CD4-positive, alpha-beta T cell (primary cell): ENCODE results near the gene CDH20. TPM values are rescaled to one million over a fixed set of nuclear protein-coding genes. Genes with fewer than 3 reads are reported as not detected.

ENCODE experiments used
- ATAC-seq: fragments of 200-7000 bp; cut with Tn5 transposase; one replicate; pipeline ENCODE4 v1.10.0; 2022; ENCODE audit warnings: mild to moderate bottlenecking; ENCODE audit not compliant: poor library complexity
- CTCF ChIA-PET: fragments of 350-600 bp; sonication (Branson Sonifier 250); formaldehyde crosslinking; loops from one replicate; lab custom pipeline; 2021; ENCODE audit warnings: antibody characterized with exemption, inconsistent platforms; lab: Charles Lee
- POLR2A ChIA-PET: fragments of 350-600 bp; sonication (Branson Sonifier 250); formaldehyde crosslinking; loops from one replicate; lab custom pipeline; 2021; ENCODE audit warnings: antibody characterized with exemption, inconsistent platforms; lab: Charles Lee
- DNase-seq, 14 experiments: peaks; one replicate each; pipeline ENCODE4 v3.0.0-alpha.2; 2013 to 2020; ENCODE audit warnings: mixed read lengths in 2 of 14
- H3K27ac ChIP-seq, 2 donors: one replicate each; pipeline versions ENCODE4 v1.5.1 to v1.7.0; 2013; ENCODE audit warnings: low read length in 2 of 2, low read depth in 1 of 2, mild to moderate bottlenecking in 1 of 2
- H3K27me3 ChIP-seq, 2 experiments: 1 replicate in 1 of 2; 2 replicates in 1 of 2; pipeline versions ENCODE4 v1.6.1 to v1.7.0; 2013; ENCODE audit warnings: low read length in 2 of 2, control low read depth in 1 of 2, mild to moderate bottlenecking in 1 of 2, moderate library complexity in 1 of 2; ENCODE audit not compliant: insufficient read depth in 2 of 2, control insufficient read depth in 1 of 2
- H3K36me3 ChIP-seq: one replicate; pipeline ENCODE4 v1.6.1; 2013; ENCODE audit warnings: low read length, control low read depth; ENCODE audit not compliant: insufficient read depth
- H3K4me1 ChIP-seq: one replicate; pipeline ENCODE4 v1.6.1; 2013; ENCODE audit warnings: low read length, control low read depth; ENCODE audit not compliant: insufficient read depth
- H3K4me3 ChIP-seq: one replicate; pipeline ENCODE4 v1.5.1; 2013; ENCODE audit warnings: mild to moderate bottlenecking, low read length, moderate library complexity
- H3K9me3 ChIP-seq, 2 experiments: 1 replicate in 1 of 2; 2 replicates in 1 of 2; pipeline versions ENCODE4 v1.6.1 to v1.7.0; 2013; ENCODE audit warnings: low read length in 2 of 2, mild to moderate bottlenecking in 2 of 2, control low read depth in 1 of 2, moderate library complexity in 1 of 2; ENCODE audit not compliant: control insufficient read depth in 1 of 2, insufficient read depth in 1 of 2
- H3K27ac Mint-ChIP-seq: one replicate; pipeline ENCODE4 v1.8.0; 2020; ENCODE audit warnings: mixed read lengths
- H3K27me3 Mint-ChIP-seq: one replicate; pipeline ENCODE4 v1.8.0; 2021; ENCODE audit warnings: mixed read lengths
- H3K36me3 Mint-ChIP-seq: one replicate; pipeline ENCODE4 v1.8.0; 2021; ENCODE audit warnings: low read depth, mixed read lengths
- H3K4me1 Mint-ChIP-seq: one replicate; pipeline ENCODE4 v1.8.0; 2021; ENCODE audit warnings: low read depth, mixed read lengths
- H3K4me3 Mint-ChIP-seq: one replicate; pipeline ENCODE4 v1.8.0; 2020; ENCODE audit warnings: mild to moderate bottlenecking, mixed read lengths
- H3K9me3 Mint-ChIP-seq: one replicate; pipeline ENCODE4 v1.8.0; 2020; ENCODE audit warnings: mixed read lengths
- intact Hi-C, 2 experiments: fragments of 100-400 bp; cut with DNase I in 1 of 2; cut with micrococcal nuclease in 1 of 2; formaldehyde crosslinking; loops; one replicate each; pipeline versions ENCODE4 v1.15.1 to v1.9.0; 2023 to 2025; cut with DNase I, micrococcal nuclease
- total RNA-seq, 174 experiments: library from RNA in 2 of 174; stranded (reverse) in 2 of 174; gene quantifications; one replicate each; pipeline ENCODE4 v1.2.3 and lab custom pipeline; 2021 to 2026
- TF ChIP-seq, protein P1 (sequence below): fragments of 200-600 bp; IDR thresholded peaks from one replicate; pipeline ENCODE4 v1.8.0; 2022; ENCODE audit warnings: antibody characterized with exemption, mild to moderate bottlenecking

The CDH20 gene
- total RNA-seq, 2 experiments from 2014 or later = 0.16 to 0.39 TPM

DNA sequence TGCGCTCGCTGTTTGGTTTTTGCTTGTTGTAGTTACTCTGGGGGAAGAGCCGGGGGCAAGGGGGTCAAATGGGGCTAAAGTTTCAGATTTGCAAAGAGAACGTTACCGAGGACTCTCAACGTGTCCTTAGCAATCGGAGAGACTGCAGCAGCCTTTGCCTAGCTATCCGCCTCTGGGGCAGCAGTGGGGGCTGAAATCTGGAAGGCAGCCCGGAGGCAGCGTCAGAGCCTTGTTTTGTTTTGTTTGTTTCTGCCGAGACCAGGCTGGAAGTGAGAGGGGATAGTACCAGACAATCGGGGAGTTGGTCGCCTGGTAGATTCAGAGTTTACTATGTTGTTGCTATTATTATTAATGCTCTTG is 1.2 kb downstream of the CDH20 start:
- H3K4me3 Mint-ChIP-seq = no peak overlapping the region

DNA sequence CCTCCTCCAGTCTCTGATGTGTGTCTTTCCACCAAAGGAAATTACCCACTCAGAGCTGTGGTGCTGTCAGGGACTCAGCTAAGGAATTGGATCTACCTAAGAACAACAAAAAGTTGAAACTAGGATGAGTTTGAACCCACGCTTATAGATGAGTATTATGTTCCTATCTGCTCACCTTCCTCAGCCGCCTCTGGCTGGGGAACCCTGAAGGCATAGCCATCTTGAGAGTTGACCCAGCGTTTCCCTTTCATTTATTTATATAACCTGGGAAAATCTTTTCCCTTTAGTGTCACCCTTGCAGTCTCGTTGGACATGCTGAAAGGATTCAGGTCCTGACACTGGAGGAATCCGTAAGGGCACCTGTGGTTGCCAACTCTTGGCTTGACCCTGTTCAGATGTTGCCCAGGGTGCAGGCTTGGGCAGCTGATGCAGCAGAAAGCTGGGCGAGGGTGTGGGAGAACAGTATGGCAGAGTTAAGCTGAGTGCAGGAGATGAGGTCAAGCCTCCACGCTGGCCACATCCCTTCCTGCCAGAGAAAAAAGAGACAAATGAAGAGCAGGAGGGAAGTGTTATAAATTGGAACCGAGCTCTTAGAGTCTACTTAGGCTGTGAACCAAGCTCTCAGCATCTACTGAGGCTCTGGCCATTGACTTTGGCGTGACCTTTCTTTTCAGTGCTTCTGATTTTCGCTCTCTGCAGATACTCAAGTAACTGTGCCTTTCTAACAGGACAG is 1.9 kb downstream of the CDH20 start:
- H3K9me3 Mint-ChIP-seq = no peaks in the 10 kb centered on the region
- ChIA-PET CTCF (no interaction called here), POLR2A (no interaction called here)
- Histone ChIP-seq H3K27ac (no peak overlapping the region), H3K36me3 (no peaks in the 10 kb centered on the region), H3K27me3 (peaks cover 20 to 29% of the 10 kb centered on the region in 2 experiments), H3K4me3 (no peak overlapping the region), H3K9me3 (peaks cover 0 to 21% of the 10 kb centered on the region in 2 experiments), H3K4me1 (no peaks in the 10 kb centered on the region)
- no peak overlapping the region for H3K27ac Mint-ChIP-seq
- intact Hi-C loops = no loop called here
- ATAC-seq (no peak), DNase-seq (no peak)
- TF ChIP-seq, protein P1, sequence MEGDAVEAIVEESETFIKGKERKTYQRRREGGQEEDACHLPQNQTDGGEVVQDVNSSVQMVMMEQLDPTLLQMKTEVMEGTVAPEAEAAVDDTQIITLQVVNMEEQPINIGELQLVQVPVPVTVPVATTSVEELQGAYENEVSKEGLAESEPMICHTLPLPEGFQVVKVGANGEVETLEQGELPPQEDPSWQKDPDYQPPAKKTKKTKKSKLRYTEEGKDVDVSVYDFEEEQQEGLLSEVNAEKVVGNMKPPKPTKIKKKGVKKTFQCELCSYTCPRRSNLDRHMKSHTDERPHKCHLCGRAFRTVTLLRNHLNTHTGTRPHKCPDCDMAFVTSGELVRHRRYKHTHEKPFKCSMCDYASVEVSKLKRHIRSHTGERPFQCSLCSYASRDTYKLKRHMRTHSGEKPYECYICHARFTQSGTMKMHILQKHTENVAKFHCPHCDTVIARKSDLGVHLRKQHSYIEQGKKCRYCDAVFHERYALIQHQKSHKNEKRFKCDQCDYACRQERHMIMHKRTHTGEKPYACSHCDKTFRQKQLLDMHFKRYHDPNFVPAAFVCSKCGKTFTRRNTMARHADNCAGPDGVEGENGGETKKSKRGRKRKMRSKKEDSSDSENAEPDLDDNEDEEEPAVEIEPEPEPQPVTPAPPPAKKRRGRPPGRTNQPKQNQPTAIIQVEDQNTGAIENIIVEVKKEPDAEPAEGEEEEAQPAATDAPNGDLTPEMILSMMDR = no peak
- no peaks in the 10 kb centered on the region for H3K36me3 Mint-ChIP-seq
- H3K4me1 Mint-ChIP-seq = no peaks in the 10 kb centered on the region
- H3K4me3 Mint-ChIP-seq = no peak overlapping the region
- peaks cover 48% of the 10 kb centered on the region for H3K27me3 Mint-ChIP-seq

More for the DNA sequence above, 1.2 kb downstream of the CDH20 start:
- H3K36me3 ChIP-seq = no peaks in the 10 kb centered on the region
- H3K4me1 ChIP-seq = no peaks in the 10 kb centered on the region
- intact Hi-C loops = no loop called here
- TF ChIP-seq, protein P1 = no peak
- H3K27me3 Mint-ChIP-seq = peaks cover 48% of the 10 kb centered on the region
- no peaks in the 10 kb centered on the region for H3K4me1 Mint-ChIP-seq
- DNase-seq = no peak
- H3K4me3 ChIP-seq = no peak overlapping the region
- no peaks in the 10 kb centered on the region for H3K36me3 Mint-ChIP-seq
- ChIA-PET POLR2A (no interaction called here), CTCF (no interaction called here)
- ATAC-seq = no peak
- no peak overlapping the region for H3K27ac ChIP-seq
- H3K27ac Mint-ChIP-seq = no peak overlapping the region
- H3K9me3 ChIP-seq = peaks cover 0 to 21% of the 10 kb centered on the region in 2 experiments
- no peaks in the 10 kb centered on the region for H3K9me3 Mint-ChIP-seq
- H3K27me3 ChIP-seq = peaks cover 20 to 29% of the 10 kb centered on the region in 2 experiments

DNA sequence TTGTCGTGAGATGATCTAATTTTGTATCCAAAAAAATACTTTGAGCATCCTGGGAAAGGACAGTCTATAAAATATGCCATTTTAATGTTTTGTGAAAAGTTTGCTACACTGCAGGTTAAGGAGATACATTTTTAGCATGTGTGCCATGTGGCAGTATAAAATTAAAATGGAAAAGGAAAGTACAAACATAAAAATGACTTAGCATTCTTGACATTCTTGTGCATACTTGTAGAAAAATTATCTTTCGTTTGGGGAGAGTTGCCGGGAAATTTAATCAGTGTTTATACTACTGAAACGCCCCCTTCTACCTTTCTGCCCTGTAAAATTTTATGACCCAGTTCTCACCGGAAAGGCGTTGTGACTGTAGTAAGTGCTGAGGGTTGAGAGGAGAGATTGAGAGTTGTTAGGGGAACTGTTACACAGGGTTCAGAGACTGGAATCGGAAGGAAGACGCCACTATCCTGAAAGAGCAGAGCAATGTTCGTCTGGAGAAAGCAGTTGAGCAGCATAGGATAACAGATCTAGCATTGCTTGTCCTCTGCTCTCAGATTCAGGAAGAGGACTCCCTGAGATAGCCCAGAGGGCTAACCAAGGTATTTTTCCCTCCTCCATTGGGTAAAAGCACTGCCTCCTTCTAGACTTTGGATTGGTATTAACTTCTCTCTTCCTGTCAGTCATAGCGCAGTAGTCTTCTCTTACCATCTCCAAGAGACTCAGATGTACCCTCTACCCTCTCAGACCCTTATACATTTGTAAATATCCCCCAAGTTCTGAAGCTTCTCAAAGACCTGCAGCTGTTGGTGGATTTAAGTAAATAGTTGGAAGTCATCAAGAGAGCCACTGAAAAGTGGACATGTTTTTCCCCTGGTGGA is 2.7 kb downstream of the CDH20 start:
- Histone ChIP-seq H3K27ac (no peak overlapping the region), H3K27me3 (peaks cover 20 to 29% of the 10 kb centered on the region in 2 experiments), H3K36me3 (no peaks in the 10 kb centered on the region), H3K9me3 (peaks cover 0 to 21% of the 10 kb centered on the region in 2 experiments), H3K4me3 (no peak overlapping the region), H3K4me1 (no peaks in the 10 kb centered on the region)
- peaks cover 48% of the 10 kb centered on the region for H3K27me3 Mint-ChIP-seq
- no peaks in the 10 kb centered on the region for H3K9me3 Mint-ChIP-seq
- TF ChIP-seq, protein P1 = no peak
- no peaks in the 10 kb centered on the region for H3K4me1 Mint-ChIP-seq
- no peak for DNase-seq
- H3K36me3 Mint-ChIP-seq = no peaks in the 10 kb centered on the region
- ChIA-PET CTCF (no interaction called here), POLR2A (no interaction called here)
- no peak for ATAC-seq
- intact Hi-C loops = no loop called here
- no peak overlapping the region for H3K27ac Mint-ChIP-seq
- H3K4me3 Mint-ChIP-seq = no peak overlapping the region
